ENCODE data around the gene ATP11C. TPM values are rescaled to one million over a fixed set of nuclear protein-coding genes. Genes with fewer than 3 reads are reported as not detected.

The ATP11C gene
- total RNA-seq = 10 to 100 TPM in 3 of 4 donors, 1 to 10 TPM in 1; 6.4 to 26.0 (median 15.4) TPM

DNA sequence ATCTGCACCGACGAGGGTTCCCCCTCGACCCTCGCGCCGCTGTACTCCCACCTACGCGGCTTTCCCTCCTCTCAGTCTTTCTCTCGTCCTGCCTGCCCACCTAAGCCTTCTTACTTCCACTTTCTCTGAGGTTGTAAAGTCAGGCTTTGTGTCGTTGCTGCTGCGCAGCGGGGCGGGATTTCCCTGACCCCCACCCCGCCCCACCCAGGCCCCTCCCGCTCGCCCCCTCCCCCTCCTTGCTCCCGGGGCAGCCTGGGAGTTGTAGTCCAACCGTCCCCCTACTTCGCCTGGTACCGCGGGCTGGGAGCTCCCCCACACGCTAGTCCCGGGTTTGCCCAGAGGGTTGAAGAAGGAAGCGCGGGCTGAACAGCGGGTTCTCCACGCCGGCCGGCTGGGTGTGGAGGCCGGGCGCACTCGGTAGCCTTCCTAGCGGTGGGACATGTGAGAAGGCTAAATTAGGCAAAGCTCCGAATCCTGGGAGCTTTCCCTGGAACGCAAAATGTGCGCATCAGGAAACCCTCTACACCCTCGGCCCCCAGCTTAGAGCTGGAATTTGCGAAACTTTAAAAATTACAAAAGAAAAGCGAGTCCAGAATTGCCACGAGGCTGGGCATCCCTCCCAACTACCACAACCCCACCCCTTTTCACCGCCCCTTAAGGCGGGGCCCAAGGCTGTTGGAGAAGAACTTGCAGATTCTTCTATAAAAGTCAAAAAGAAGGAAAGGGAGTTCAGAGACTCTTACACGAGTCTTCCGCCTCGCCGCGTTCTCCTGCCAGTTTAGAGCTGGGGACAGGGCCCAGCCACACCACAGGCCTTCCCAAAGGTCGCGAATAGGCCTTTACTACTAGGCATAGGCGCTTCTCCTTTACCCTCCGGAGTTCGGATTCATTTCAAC lies at the start of gene ATP11C:
ATP11C (minus strand) TSS at position 153 of the 896 bp plus-strand sequence. CDS start 1,011 bp downstream, outside the sequence.
- intact Hi-C loops (cut with DNase I; ENCODE audit: low total_unique reads) = no loop called here
- in situ Hi-C loops (cut with MboI; ENCODE audit: low pct_ligation_motif_present in 1 of 4, low pct_unique_long_range_greater_than_20kb in 1 of 4, low sequenced_read_pairs in 3 of 4) = no loop called here

DNA sequence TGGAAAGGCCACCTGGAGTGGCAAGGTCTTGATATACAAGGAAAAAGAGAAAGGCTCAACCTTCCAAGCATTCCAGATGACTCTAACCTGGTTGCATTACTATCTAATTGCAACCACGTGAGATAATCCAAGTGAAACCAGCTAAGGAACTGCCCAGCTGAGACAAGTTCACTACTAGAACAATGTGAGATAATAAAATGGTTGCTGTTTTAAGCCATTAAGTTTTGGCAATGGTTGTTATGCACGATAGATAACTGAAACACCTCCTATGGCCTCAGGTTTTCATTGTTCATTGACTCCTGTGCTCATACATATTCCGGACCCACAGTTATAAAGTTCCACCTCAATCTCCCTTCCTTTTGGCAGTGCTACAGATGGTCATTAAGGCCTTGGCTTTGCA lies 41.6 kb upstream of the ATP11C start:
- no peaks in the 10 kb centered on the region for H3K4me1 ChIP-seq
- no peaks in the 10 kb centered on the region for H3K36me3 ChIP-seq
- in situ Hi-C loops (cut with MboI; ENCODE audit: low pct_ligation_motif_present in 1 of 4, low pct_unique_long_range_greater_than_20kb in 1 of 4, low sequenced_read_pairs in 3 of 4) = no loop called here
- H3K27ac ChIP-seq = no peak overlapping the region
- no peak for TF ChIP-seq POLR2A (IDR thresholded peaks at IDR 0.05)
- H3K4me3 ChIP-seq = no peak overlapping the region
- 64 to 67% methylated on average over 1 to 3 of the region's 3 CpGs for WGBS, 2 donors (ENCODE audit: low coverage in 1 of 2)
- no peaks in the 10 kb centered on the region for H3K9me3 ChIP-seq
- intact Hi-C loops (cut with DNase I; ENCODE audit: low total_unique reads) = no loop called here
- no peak for DNase-seq
- peaks cover 7% of the 10 kb centered on the region for H3K27me3 ChIP-seq

More for the DNA sequence above, at the start of gene ATP11C:
- Histone ChIP-seq H3K4me1 (peaks cover 0 to 16% (median 2%) of the 10 kb centered on the region in 4 donors), H3K27me3 (no peaks in the 10 kb centered on the region), H3K9me3 (no peaks in the 10 kb centered on the region), H3K36me3 (no peaks in the 10 kb centered on the region), H3K4me3 (peak within 1 kb of the TSS; percentile 72 to 93 (median 77)), H3K27ac (peak within 1 kb of the TSS; percentile 98)
- peak; percentile 88 for DNase-seq
- TF ChIP-seq POLR2AphosphoS5 (IDR thresholded peaks at IDR 0.05) (peak; percentile 92 to 96 (median 94)), POLR2A (IDR thresholded peaks at IDR 0.05) (peak; percentile 85), EP300 (IDR thresholded peaks at IDR 0.05; ENCODE audit: low read depth) (no peak)
- TF ChIP-seq, protein P1, sequence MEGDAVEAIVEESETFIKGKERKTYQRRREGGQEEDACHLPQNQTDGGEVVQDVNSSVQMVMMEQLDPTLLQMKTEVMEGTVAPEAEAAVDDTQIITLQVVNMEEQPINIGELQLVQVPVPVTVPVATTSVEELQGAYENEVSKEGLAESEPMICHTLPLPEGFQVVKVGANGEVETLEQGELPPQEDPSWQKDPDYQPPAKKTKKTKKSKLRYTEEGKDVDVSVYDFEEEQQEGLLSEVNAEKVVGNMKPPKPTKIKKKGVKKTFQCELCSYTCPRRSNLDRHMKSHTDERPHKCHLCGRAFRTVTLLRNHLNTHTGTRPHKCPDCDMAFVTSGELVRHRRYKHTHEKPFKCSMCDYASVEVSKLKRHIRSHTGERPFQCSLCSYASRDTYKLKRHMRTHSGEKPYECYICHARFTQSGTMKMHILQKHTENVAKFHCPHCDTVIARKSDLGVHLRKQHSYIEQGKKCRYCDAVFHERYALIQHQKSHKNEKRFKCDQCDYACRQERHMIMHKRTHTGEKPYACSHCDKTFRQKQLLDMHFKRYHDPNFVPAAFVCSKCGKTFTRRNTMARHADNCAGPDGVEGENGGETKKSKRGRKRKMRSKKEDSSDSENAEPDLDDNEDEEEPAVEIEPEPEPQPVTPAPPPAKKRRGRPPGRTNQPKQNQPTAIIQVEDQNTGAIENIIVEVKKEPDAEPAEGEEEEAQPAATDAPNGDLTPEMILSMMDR (IDR thresholded peaks at IDR 0.05) = no peak
- WGBS, 2 donors (ENCODE audit: low coverage in 1 of 2) = 42% methylated on average over 52 of the region's 52 CpGs; no CpG with 5 or more reads in 1 of the 2 donors

DNA sequence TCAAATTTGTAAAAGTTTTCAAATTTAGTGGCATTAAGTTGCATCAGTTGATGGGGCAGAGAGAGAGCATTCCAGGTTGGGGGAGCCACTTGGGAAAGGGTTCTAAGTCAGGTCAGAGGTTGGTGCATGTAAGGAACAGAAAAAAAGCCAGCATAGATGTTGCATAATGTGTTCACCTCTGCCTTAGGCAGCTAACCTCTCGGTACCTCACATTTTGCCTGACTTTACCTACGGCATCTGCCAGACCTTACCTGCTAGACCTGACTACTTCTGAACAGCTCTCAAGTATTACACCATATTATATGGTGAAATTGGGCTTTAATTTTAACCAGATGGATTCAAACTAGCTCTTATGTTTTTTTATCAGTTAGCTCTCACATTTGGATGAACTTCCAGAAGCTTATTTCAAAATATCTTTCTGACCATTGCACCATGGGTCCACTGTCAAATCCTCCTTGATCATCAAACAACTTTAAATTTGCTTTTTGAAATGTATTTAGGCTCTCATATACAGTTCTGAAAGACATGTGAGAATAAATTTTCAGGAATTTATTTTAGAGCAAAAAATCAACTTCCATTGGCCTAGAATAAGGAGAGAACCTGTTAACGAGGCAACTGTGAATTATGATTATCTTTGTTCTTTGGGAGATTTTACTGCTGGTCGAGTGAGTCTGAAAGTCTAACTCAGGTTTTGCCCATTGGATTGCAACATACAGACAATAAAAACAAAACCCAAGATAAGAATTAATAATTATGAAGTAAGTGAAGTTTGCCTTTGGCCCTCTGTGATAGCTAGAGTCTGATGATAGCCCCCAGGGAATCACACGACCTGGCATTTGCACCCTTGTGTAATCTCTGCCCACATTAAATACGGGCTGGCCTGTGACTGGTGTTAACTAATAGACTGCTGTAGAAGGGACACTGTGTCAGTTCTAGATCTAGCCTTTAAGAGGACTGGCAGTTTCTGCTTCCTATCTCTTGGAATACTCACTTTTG lies 40.1 kb upstream of the ATP11C start:
- TF ChIP-seq, protein P1 (IDR thresholded peaks at IDR 0.05) = no peak
- no peak for TF ChIP-seq POLR2A (IDR thresholded peaks at IDR 0.05)
- TF ChIP-seq EP300 (IDR thresholded peaks at IDR 0.05; ENCODE audit: low read depth) = no peak
- TF ChIP-seq POLR2AphosphoS5 (IDR thresholded peaks at IDR 0.05) = no peak
- in situ Hi-C loops (cut with MboI; ENCODE audit: low pct_ligation_motif_present in 1 of 4, low pct_unique_long_range_greater_than_20kb in 1 of 4, low sequenced_read_pairs in 3 of 4) (no loop called here), intact Hi-C loops (cut with DNase I; ENCODE audit: low total_unique reads) (no loop called here)
- H3K27me3 ChIP-seq = peaks cover 7% of the 10 kb centered on the region
- H3K4me1 ChIP-seq = no peaks in the 10 kb centered on the region
- H3K27ac ChIP-seq = no peak overlapping the region
- 65 to 80% methylated on average over 2 to 6 of the region's 6 CpGs for WGBS, 2 donors (ENCODE audit: low coverage in 1 of 2)
- no peak for DNase-seq
- H3K9me3 ChIP-seq = no peaks in the 10 kb centered on the region
- no peak overlapping the region for H3K4me3 ChIP-seq
- no peaks in the 10 kb centered on the region for H3K36me3 ChIP-seq

DNA sequence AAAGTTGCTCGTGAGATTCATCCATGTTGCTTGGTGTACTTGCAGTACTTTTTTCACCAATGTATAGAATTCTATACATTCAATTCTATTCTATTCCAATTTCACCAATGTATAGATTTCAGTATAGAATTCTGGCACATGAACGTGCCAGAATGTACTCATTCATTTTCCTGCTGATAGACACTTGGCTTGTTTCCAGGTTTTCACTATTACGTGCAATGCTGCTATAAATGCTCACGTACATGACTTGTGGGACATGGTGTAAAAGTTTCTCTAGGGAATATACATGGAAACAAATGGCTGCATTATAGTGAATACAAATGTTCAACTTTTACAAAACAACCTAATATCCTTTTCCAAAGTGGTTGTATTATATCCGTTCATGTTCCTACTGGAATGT lies 39.3 kb upstream of the ATP11C start:
- TF ChIP-seq, protein P1 (IDR thresholded peaks at IDR 0.05) = no peak
- TF ChIP-seq EP300 (IDR thresholded peaks at IDR 0.05; ENCODE audit: low read depth) (no peak), POLR2A (IDR thresholded peaks at IDR 0.05) (no peak), POLR2AphosphoS5 (IDR thresholded peaks at IDR 0.05) (no peak)
- peaks cover 7% of the 10 kb centered on the region for H3K27me3 ChIP-seq
- H3K4me1 ChIP-seq = no peaks in the 10 kb centered on the region
- intact Hi-C loops (cut with DNase I; ENCODE audit: low total_unique reads) (no loop called here), in situ Hi-C loops (cut with MboI; ENCODE audit: low pct_ligation_motif_present in 1 of 4, low pct_unique_long_range_greater_than_20kb in 1 of 4, low sequenced_read_pairs in 3 of 4) (no loop called here)
- 56 to 61% methylated on average over 4 to 5 of the region's 5 CpGs for WGBS, 2 donors (ENCODE audit: low coverage in 1 of 2)
- no peak overlapping the region for H3K27ac ChIP-seq
- no peak for DNase-seq
- no peaks in the 10 kb centered on the region for H3K9me3 ChIP-seq
- H3K36me3 ChIP-seq = no peaks in the 10 kb centered on the region
- H3K4me3 ChIP-seq = no peak overlapping the region

All from transverse colon (tissue), 4 donors.